GM13976 (cell line): ENCODE data around the gene KCTD20.
"Not testable (repeated sequence)": the region's sequence is repeated elsewhere in the genome, so short reads cannot be mapped to it uniquely, and the experiment has no call there.

Experiments
- DNase-seq: peaks from one replicate; pipeline ENCODE4 v3.0.0; 2012; ENCODE audit warnings: low spot score
- in situ Hi-C: fragments of 300-500 bp; cut with MboI; formaldehyde crosslinking; loops from one replicate; pipeline ENCODE4 v1.12.0; 2022; ENCODE audit warnings: low sequenced_read_pairs, mixed read lengths, inconsistent platforms; ENCODE audit not compliant: unreplicated experiment
- TF ChIP-seq, protein P1 (sequence below): IDR thresholded peaks from 2 replicates; pipeline ENCODE4 v1.5.1; 2012; ENCODE audit warnings: borderline replicate concordance, mild to moderate bottlenecking; ENCODE audit not compliant: insufficient read depth; ENCODE audit errors: extremely low read depth, missing control alignments, control extremely low read depth

The KCTD20 gene

DNA sequence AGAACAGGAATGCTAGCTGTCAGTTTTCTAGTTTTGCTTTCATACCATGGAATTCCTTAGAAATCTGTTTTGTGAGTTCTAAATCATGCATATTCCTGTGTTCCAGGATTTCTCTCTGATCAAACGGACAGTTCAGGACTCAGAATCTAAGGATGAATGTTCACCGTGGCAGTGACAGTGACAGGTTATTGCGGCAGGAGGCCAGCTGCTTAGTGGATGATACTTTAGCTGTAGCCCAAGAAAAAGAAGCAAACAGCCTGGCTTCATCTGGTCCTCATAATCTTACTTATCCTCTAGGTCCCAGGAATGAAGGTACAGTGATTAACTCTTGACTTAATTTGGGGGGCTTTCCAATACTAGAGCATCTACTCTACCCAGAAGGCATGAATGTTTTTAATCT, 27.1 kb downstream of the KCTD20 start:
- TF ChIP-seq, protein P1, sequence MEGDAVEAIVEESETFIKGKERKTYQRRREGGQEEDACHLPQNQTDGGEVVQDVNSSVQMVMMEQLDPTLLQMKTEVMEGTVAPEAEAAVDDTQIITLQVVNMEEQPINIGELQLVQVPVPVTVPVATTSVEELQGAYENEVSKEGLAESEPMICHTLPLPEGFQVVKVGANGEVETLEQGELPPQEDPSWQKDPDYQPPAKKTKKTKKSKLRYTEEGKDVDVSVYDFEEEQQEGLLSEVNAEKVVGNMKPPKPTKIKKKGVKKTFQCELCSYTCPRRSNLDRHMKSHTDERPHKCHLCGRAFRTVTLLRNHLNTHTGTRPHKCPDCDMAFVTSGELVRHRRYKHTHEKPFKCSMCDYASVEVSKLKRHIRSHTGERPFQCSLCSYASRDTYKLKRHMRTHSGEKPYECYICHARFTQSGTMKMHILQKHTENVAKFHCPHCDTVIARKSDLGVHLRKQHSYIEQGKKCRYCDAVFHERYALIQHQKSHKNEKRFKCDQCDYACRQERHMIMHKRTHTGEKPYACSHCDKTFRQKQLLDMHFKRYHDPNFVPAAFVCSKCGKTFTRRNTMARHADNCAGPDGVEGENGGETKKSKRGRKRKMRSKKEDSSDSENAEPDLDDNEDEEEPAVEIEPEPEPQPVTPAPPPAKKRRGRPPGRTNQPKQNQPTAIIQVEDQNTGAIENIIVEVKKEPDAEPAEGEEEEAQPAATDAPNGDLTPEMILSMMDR, result no peak
- in situ Hi-C loops, result no loop called here
- DNase-seq, result no peak

DNA sequence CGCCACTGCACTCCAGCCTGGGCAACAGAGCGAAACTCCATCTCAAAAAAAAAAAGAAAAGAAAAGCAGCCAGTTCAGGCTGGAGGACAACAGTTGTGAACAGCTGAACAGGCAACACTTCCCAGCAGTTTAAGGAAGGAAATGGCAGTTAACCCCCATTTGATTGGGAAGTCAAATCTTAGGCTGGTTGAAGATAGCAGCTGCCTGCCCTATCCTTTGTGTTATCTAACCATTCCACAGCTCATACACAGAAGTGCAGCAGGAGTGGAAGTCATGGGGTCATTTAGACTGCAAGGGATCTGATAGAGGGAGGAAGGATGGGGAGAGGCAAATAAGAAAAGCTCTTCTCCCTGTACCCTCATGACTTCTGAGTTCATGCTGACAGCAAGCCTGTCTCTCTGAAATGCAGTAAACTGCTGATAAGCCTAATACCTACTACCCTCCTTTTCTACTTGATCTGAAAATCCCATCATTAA, 35.3 kb downstream of the KCTD20 start:
- in situ Hi-C loops, result no loop called here
- DNase-seq, result no peak
- TF ChIP-seq, protein P1, result no peak

DNA sequence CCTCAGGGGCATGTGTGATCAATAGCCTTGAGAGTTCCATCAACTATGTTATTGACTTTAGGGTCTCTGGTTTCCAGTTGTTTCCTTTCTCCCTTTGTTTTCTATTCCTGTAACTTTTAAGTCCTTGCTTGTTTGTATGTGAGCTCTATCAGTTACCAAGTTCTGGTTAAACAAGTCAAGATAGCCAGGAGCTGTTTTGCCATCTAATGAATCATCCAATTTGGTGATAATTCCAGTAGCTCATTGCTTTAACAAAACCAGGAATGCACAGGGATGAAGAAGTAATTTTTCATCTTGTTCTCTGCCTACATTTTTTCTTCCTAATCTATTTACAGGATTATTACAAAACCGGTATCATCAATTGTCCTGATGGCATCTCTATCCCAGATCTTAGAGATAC, 36.5 kb downstream of the KCTD20 start:
- no peak for DNase-seq
- in situ Hi-C loops, result no loop called here

DNA sequence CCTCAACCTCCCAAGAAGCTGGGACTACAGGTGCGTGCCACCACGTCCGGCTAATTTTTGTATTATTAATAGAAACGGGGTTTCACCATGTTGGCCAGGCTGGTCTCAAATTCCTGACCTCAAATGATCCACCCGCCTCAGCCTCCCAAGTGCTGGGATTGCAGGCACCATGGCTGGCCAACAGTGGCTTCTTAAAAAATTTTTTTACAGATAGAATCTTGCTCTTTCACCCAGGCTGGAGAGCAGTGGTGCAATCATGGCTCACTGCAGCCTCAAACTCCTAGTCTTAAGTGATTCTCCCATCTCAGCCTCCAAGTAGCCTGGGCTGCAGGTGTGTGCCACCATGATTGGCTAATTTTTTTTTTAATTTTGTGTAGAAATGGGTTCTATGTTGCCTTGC, 40.5 kb downstream of the KCTD20 start:
- DNase-seq, in situ Hi-C loops: not testable (repeated sequence)

More for the DNA sequence above, 36.5 kb downstream of the KCTD20 start:
- TF ChIP-seq, protein P1, result no peak

DNA sequence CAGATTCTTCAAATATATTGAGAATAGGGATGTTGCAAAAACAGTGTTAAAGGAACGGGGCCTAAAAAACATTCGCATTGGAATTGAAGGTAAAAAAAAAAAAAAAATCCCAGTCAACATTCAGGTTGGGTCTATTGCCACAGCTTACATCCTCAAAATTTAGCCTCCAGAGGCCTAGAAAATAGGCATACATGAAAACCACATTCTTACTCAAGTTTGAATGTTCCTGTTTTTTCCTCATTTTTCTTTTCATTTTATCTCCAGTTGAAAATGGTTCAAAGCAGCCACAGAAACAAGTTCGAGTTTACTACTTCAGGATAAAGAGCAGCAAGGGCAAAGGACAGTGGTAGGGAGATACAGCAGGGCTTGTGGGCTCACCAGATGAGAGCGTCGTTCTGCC, 41.9 kb downstream of the KCTD20 start:
- TF ChIP-seq, protein P1, result no peak
- DNase-seq, result no peak
- in situ Hi-C loops, result no loop called here

DNA sequence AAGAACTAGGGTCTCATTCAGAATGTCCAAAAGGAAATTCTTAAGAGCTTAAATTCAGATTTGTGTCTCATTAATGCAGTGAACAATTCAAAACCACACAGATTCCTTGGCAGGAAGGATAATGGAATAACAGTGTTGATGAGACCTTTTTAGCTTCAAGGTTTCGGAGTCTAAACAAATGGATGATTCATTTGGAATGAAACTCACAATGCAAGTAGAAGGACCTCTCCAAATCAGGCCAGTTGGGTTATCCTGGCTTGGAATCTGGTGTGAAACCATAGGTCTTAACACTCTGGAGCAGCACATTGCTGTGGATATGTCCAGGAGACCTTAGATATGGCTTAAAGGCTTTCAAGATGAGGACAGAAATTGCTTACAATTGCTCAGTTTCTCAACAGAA, 44.9 kb downstream of the KCTD20 start:
- in situ Hi-C loops, result no loop called here
- TF ChIP-seq, protein P1, result no peak
- no peak for DNase-seq

DNA sequence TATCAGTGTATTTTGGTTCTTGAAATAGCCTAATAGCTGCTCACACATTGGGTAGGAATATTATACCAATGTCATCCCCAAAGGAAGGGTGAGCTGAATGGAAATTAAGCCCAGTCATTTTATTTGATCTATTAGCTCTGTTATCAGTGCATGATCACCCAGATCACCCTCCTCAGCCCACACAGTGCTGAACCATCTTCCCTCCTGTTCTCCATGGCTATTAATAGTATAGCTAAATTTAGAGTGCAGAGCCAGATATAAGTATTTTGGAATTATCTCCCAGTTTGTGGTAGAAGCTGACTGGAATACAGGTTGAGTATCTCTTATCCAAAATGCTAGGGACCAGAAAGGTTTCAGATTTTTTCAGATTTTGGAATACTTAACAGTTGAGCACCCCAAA, 45.4 kb downstream of the KCTD20 start:
- in situ Hi-C loops, result no loop called here
- TF ChIP-seq, protein P1, result no peak
- DNase-seq, result no peak

DNA sequence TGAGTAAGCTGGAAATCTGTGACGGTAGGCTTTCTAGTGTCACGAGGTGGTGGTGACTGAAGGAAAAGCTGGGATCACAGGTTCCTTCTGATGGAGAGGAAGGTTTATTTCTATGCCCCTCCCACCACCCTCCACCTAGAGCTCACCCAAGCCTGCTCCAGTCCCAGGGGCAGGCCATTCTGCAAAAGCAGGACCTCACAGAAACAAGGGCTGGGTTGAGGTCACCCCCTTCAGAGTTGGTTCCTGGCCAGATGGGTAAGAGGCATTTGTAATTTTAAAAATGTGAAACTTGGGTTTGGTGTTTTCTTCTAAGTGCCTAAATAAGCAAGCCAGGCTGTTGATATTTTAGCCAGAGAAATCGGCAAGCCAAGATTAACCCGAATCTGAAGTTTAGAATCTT, 46.6 kb downstream of the KCTD20 start:
- TF ChIP-seq, protein P1, result no peak
- no peak for DNase-seq
- in situ Hi-C loops, result no loop called here
